GM23338 (cell line): Measurements from ENCODE around the gene APPBP2. TPM values are rescaled to one million over a fixed set of nuclear protein-coding genes. Genes with fewer than 3 reads are reported as not detected.

Experiments used
- ATAC-seq: fragments of 200-7000 bp; cut with Tn5 transposase; 3 replicates; pipeline ENCODE4 v1.9.1; 2020
- DNase-seq: peaks from one replicate; pipeline ENCODE4 v3.0.0-alpha.2; 2015; ENCODE audit warnings: low spot score
- H2AFZ ChIP-seq: fragments of 200-600 bp; sonication (generic); 2 replicates; pipeline ENCODE4 v1.8.0; 2016; ENCODE audit warnings: antibody characterized with exemption, mild to moderate bottlenecking, moderate library complexity
- H3F3A ChIP-seq: fragments of 200-600 bp; sonication (generic); replicated peaks from 2 replicates; pipeline ENCODE4 v1.8.0; 2017; ENCODE audit warnings: antibody characterized with exemption, mixed run types, low read depth
- H3K27ac ChIP-seq: fragments of 200-600 bp; sonication (generic); 2 replicates; pipeline ENCODE4 v1.6.1; 2016; ENCODE audit warnings: low read depth
- H3K27me3 ChIP-seq: fragments of 200-600 bp; sonication (generic); 2 replicates; pipeline ENCODE4 v1.8.0; 2016; ENCODE audit warnings: mild to moderate bottlenecking, mixed run types, moderate library complexity; ENCODE audit not compliant: insufficient read depth
- H3K36me3 ChIP-seq: fragments of 200-600 bp; sonication (generic); 2 replicates; pipeline ENCODE4 v1.8.0; 2016; ENCODE audit warnings: mild to moderate bottlenecking; ENCODE audit not compliant: insufficient read depth
- H3K4me1 ChIP-seq: fragments of 200-600 bp; sonication (generic); 2 replicates; pipeline ENCODE4 v1.8.0; 2016; ENCODE audit warnings: mild to moderate bottlenecking, moderate library complexity; ENCODE audit not compliant: insufficient read depth
- H3K4me2 ChIP-seq: fragments of 200-600 bp; sonication (generic); 2 replicates; pipeline ENCODE4 v1.7.1; 2017; ENCODE audit warnings: mixed run types
- H3K4me3 ChIP-seq: fragments of 200-600 bp; sonication (generic); 2 replicates; pipeline ENCODE4 v1.6.1; 2016; ENCODE audit warnings: mixed run types
- H3K79me2 ChIP-seq: fragments of 200-600 bp; sonication (generic); replicated peaks from 2 replicates; pipeline ENCODE4 v1.8.0; 2017; ENCODE audit warnings: mild to moderate bottlenecking; ENCODE audit not compliant: insufficient read depth
- H3K9me2 ChIP-seq: fragments of 200-600 bp; sonication (generic); 2 replicates; pipeline ENCODE4 v1.8.0; 2017; ENCODE audit not compliant: insufficient read depth
- H4K20me1 ChIP-seq: fragments of 200-600 bp; sonication (generic); replicated peaks from 2 replicates; pipeline ENCODE4 v1.8.0; 2017; ENCODE audit warnings: mild to moderate bottlenecking; ENCODE audit not compliant: insufficient read depth
- H3K27ac Mint-ChIP-seq: 2 replicates; pipeline ENCODE4 v1.8.0; 2020; ENCODE audit warnings: inconsistent platforms, mild to moderate bottlenecking, moderate library complexity, mixed read lengths
- H3K27me3 Mint-ChIP-seq: 3 replicates; pipeline ENCODE4 v1.8.0; 2022; ENCODE audit warnings: low read depth, mild to moderate bottlenecking, moderate library complexity, mixed read lengths, inconsistent platforms; ENCODE audit not compliant: insufficient read depth, poor library complexity
- H3K36me3 Mint-ChIP-seq: 3 replicates; pipeline ENCODE4 v1.8.0; 2021; ENCODE audit warnings: low read depth, mild to moderate bottlenecking, inconsistent platforms, moderate library complexity, mixed read lengths
- H3K4me1 Mint-ChIP-seq: 3 replicates; pipeline ENCODE4 v1.8.0; 2020; ENCODE audit warnings: mild to moderate bottlenecking, inconsistent platforms, mixed read lengths
- H3K4me3 Mint-ChIP-seq: 3 replicates; pipeline ENCODE4 v1.8.0; 2021; ENCODE audit warnings: moderate library complexity, mild to moderate bottlenecking, inconsistent platforms, mixed read lengths
- H3K9me3 Mint-ChIP-seq: 3 replicates; pipeline ENCODE4 v1.8.0; 2020; ENCODE audit warnings: moderate library complexity, mild to moderate bottlenecking, inconsistent platforms, mixed read lengths
- CREB1 ChIP-seq: fragments of 250-450 bp; sonication (Bioruptor Pico); IDR thresholded peaks from 2 replicates; pipeline ENCODE4 v1.5.0; 2020; ENCODE audit warnings: low read depth, mild to moderate bottlenecking, moderate library complexity
- CTCF ChIP-seq, 2 experiments: fragments of 200-600 bp in 1 of 2; sonication (generic) in 1 of 2; conservative IDR thresholded peaks; 2 replicates each; pipeline versions ENCODE4 v1.5.1 to v1.6.1; 2016 to 2017; ENCODE audit warnings: antibody characterized with exemption in 2 of 2, low read depth in 2 of 2, mild to moderate bottlenecking in 2 of 2, moderate library complexity in 1 of 2
- ETS1 ChIP-seq: IDR thresholded peaks from 2 replicates; pipeline ENCODE4 v1.6.1; 2016; ENCODE audit warnings: antibody characterized with exemption
- EZH2 ChIP-seq: fragments of 200-600 bp; sonication (generic); IDR thresholded peaks from one replicate; pipeline ENCODE4 v1.8.0; 2017; ENCODE audit warnings: antibody characterized with exemption, mild to moderate bottlenecking, low read depth; ENCODE audit not compliant: unreplicated experiment
- EZH2phosphoT487 ChIP-seq: fragments of 200-600 bp; sonication (generic); IDR thresholded peaks from one replicate; pipeline ENCODE4 v1.8.1; 2018; ENCODE audit warnings: antibody characterized with exemption; ENCODE audit not compliant: unreplicated experiment
- JUNB ChIP-seq: IDR thresholded peaks from one replicate; pipeline ENCODE4 v1.6.1; 2016; ENCODE audit warnings: antibody characterized with exemption; ENCODE audit not compliant: unreplicated experiment
- NANOG ChIP-seq: IDR thresholded peaks from 2 replicates; pipeline ENCODE4 v1.6.1; 2016; ENCODE audit warnings: antibody characterized with exemption, borderline replicate concordance
- POLR2AphosphoS5 ChIP-seq: IDR thresholded peaks from 2 replicates; pipeline ENCODE4 v1.6.1; 2016; ENCODE audit warnings: antibody characterized with exemption, low read depth
- REST ChIP-seq: IDR thresholded peaks from one replicate; pipeline ENCODE4 v1.6.1; 2018; ENCODE audit warnings: antibody characterized with exemption; ENCODE audit not compliant: unreplicated experiment
- STAT1 ChIP-seq: IDR thresholded peaks from one replicate; pipeline ENCODE4 v1.6.1; 2016; ENCODE audit warnings: antibody characterized with exemption; ENCODE audit not compliant: unreplicated experiment
- ZNF114 ChIP-seq: fragments of 250-450 bp; sonication (Bioruptor Pico); IDR thresholded peaks from 2 replicates; pipeline ENCODE4 v1.5.0; 2020; ENCODE audit warnings: mild to moderate bottlenecking, moderate library complexity
- ZNF462 ChIP-seq: fragments of 250-450 bp; sonication (Bioruptor Pico); IDR thresholded peaks from 2 replicates; pipeline ENCODE4 v1.5.0; 2020; ENCODE audit warnings: mild to moderate bottlenecking, moderate library complexity
- polyA plus RNA-seq: library from polyadenylated mRNA; unstranded; fragments of >200 nt; fragmentation: Nextera tagmentation; extraction: Ambion mirVana; gene quantifications from 2 replicates; pipeline ENCODE4 v1.2.1, GENCODE V29; 2016
- total RNA-seq: library from RNA; depleted of rRNA; stranded (reverse); fragments of >200 nt; shearing (Covaris generic); gene quantifications from 2 replicates; pipeline ENCODE4 v1.2.3, GENCODE V29; 2014

APPBP2 gene
- total and polyA plus RNA-seq, 2 experiments from 2014 or later = 9.3 to 15.0 TPM

- TF ChIP-seq REST = no peak
- no peak for TF ChIP-seq EZH2
- TF ChIP-seq EZH2phosphoT487 = no peak
These were observed 34.2 kb upstream of the APPBP2 start (continued) for GRCh38 chr17:60559995-60560859.

GRCh38 chr17:60559659-60559994 is 33.6 kb upstream of the APPBP2 start:
- H3K9me3 Mint-ChIP-seq = peaks cover 41% of the 10 kb centered on the region
- Histone ChIP-seq H3K4me3 (no peak overlapping the region), H2AFZ (peak overlapping the region; percentile 52; the same call in 1 of the 2 replicates), H3K4me1 (no peaks in the 10 kb centered on the region), H3K36me3 (no peaks in the 10 kb centered on the region; the same call in 1 of the 2 replicates), H3K9me2 (no peaks in the 10 kb centered on the region), H3K27ac (no peak overlapping the region), H3K27me3 (no peaks in the 10 kb centered on the region), H3F3A (no peaks in the 10 kb centered on the region), H4K20me1 (no peaks in the 10 kb centered on the region), H3K4me2 (no peak overlapping the region), H3K79me2 (no peaks in the 10 kb centered on the region)
- DNase-seq (no peak), ATAC-seq (no peak)
- peaks cover 2% of the 10 kb centered on the region for H3K27me3 Mint-ChIP-seq
- no peaks in the 10 kb centered on the region for H3K4me1 Mint-ChIP-seq
- H3K36me3 Mint-ChIP-seq = peaks cover 24% of the 10 kb centered on the region
- H3K27ac Mint-ChIP-seq = no peak overlapping the region
- no peak overlapping the region for H3K4me3 Mint-ChIP-seq
- TF ChIP-seq EZH2phosphoT487 (no peak), STAT1 (no peak), POLR2AphosphoS5 (no peak), ZNF114 (CRISPR knock-in tag) (no peak), CTCF (conservative IDR thresholded peaks at IDR 0.05; ENCODE audit: low read depth in 2 of 2) (no peak), EZH2 (no peak), ETS1 (no peak), CREB1 (CRISPR knock-in tag) (no peak), JUNB (no peak), ZNF462 (CRISPR knock-in tag) (no peak), NANOG (no peak)
